Islet of Langerhans (tissue), 1 donor: Measurements from ENCODE around the gene MRPL40.

ENCODE experiments used
- FAIRE-seq: peaks from one replicate; lab custom pipeline; 2011; peaks lifted over from hg19 to GRCh38; lab: Jason Lieb, UNC

The MRPL40 gene

DNA sequence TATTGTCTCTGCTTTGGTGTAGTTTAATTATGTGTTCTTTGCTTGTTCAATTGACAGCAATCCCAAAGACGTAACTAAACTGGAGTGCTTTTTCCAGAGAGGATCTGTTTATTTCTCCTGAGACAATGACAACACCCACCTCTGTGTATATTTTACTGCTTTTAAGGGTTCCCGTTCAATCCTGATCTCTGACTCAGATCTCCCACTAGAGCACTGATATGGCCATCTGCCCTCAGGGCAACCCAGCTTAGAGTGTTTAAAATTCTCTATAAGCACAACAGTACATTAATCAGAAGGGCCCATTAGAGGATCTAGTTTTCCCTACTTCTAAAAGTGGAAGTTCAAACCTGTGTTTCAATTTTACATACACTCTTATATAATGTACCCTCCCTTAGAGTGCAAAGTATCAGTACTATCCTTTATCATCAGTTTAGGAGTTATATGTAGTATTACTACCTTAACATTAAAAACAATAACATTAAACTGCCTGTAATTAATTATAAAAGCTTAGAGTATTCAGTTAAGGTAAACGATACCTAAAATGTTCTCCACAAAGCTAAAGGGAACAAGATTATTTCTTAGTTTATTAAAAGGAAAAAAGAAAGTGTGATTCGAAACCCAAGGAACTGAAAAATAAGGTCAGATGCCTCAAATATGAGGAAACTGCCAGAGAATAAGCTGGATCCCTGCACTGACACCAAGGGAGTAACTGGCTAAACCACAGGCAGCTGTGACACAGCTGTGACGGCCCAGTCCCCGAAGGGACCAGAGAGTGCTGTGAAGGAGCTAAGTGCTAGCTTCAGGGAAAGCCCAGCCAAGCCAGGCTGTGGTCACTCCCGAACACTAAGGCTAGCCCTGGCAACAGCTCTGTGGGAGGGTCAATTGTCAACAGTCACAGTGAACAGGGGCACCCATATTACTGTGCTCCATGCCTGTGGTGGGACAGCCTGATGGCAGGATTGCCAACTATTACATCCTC is 31.4 kb downstream of the MRPL40 start:
- FAIRE-seq = no peak

DNA sequence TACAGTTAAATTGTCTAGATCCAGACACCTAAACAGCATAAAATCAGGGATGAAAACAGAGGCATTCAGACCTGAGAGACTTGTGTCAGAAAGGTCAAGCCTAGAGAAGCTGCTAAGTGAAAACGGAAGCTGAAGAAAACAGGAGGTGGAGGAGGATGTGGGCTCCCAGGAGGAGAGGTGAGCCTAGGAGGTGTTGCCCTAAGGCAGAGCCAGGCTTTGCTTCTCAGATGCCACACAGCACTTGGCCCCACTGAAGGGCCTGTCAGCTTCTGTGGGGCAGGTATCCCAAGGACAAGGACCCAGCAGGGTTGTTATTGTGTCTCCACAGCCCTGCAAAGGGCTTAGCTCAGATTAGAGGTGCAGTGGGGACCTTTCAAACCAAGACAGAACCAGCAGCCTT is 32.2 kb downstream of the MRPL40 start:
- no peak for FAIRE-seq

DNA sequence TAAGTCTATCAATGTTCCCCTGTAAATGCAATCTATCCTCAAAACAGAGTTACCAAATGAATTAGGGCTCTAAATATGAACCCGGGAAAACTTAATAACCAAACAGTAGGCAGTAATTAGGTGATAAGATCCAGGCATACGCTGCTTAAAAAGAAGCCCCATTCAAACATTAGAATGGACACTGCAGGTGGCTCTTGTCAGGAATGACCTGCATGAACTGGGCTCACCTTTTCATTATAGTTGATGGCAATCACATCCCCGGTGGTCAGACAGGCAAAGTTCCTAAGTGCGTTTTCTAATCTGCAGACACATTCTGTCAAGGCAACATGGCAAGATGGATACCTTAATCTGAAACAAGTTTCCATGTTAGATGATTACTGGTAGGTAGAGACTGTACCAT is 32.6 kb downstream of the MRPL40 start:
- FAIRE-seq = no peak

DNA sequence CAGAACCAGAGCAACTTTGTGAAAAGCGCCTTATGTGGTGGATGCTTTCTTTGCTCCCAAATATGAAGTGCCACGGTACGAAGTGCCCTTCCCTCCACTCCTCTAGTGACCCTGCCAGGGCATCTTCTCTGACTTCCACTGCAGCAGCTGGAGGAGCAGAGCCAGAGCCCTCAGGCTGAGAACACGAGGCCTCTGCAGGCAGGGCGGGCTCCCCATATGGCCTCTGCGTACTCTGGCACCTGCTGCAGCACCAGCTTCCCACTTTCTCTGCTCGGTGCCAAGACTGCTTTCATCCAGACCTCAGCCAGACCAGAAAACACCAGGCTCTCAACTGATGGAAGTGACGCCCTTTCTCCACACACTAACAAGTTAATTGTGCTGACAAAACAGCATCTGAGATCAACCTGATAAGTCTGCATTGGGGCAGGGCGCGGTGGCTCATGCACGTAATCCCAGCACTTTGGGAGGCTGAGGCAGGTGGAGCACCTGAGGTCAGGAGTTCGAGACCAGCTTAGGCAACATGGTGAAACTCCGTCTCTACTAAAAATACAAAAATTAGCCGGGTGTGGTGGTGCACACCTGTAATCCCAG is 33.9 kb downstream of the MRPL40 start:
- FAIRE-seq = no peak

DNA sequence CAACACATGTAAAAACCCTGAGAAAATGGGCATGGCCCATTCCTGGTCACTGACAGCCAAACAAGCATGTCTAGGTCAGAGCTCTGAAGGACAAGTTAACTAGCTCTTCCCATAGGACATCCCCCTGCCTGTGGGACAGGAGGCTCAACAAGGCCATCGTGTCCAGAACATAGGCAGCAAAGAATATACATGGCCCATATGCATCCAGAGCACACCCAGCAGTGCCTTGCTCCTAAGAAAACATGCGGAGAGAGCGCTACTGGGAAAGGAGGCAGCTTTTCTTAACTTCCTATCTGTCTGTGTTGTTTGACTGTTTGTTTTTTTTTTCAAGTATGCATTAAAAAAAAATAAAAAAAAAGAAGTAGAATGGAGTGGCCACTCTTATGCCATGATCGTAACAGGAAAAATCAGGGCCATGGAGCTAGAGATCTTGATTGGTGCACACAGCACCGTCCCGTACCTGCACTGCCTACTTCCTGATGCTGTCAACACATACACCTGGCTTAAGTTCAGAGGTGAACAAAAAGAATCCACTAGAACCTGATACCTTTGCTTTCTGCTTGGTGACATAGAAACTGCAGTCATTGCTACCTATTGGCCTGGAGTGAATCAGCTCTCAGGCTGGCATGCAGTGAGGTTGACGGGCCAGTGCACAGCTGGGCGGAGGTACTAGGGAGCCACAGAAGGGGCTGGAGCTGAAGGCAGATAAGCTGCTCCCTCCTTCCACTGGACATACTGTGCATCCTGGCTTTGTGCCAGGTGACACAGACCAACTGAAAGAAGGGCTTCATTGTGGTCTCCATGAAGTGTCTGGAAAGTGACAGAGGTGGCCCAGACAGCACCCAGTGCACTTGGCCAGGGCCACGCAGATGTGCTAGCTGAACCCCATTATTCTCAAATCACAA is 34.8 kb downstream of the MRPL40 start:
- FAIRE-seq = no peak

DNA sequence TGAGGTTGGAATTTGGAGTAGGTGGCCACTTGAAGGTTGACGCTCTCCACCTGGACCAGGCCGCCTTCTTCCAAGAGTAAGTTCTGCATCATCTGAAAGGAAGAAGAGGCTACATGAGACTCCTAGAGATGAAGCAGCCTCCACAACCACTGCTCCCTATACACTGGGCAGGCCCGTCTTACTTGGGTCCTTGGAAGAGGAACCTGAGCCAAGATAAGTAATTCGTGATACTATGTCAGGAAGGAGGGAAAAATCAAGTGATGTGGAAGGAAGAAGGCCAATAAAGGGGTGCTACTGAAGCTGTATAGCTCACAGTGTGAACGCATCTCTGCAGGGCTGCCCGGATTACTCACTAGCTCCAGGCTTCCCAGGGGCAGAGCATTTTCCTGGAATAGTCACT is 35.6 kb downstream of the MRPL40 start:
- FAIRE-seq = no peak

DNA sequence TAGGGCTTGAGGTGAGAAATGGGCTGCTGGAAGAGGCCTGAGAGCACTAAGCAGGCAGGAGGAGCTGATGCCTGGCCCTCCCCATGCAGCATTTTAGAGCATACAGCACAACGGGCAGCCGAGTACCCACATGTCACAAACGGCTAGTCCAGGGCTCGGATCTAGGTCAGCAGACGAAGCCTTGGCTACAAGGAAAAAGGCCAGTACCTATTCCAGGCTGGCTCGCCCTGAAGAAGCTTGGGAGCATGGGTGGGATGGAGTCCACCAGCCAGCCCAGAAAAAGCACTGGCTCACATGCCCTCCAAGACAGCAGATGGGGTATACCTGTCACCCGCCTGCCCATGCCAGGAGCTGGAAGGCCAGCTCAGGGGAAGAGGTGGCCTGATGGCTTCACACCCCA is 37.1 kb downstream of the MRPL40 start:
- no peak for FAIRE-seq

DNA sequence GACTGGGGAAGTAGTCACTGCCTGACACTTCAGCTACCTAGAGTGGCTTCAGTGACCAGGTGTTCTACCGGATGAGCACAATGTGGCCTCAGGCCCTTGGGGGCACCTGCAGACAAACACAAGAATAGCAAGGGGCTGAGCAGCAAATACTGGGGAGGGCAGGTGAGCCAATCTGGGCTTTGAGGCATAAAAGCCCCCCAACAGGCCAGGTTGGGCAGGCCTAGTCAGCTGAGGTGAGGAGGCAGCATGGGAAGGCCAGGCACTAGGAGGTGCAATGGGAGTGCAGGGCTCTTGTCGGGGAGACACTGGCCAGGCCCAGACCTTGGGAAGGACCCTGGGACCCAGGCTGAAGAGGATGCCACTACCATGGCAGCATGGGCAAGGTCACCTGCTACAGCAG is 37.7 kb downstream of the MRPL40 start:
- FAIRE-seq = no peak

DNA sequence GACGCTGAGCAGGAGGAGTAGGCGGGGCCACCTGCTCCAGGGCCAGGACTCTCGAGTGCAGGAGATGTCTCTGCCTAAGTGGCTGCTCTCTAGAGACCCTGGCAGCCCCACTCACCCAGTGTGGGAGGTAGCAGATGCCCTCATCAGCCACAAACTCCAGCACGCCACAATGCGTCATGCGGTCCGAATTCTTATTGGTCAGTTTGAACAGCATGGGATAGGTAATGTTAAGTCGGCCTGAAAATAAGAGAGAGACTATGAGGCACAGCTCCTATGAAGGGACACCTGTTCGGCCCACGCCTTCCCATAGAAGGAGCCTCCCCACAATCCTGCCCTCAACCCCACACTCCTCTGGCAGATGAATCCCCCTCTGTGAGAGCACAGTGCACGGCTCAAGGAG is 39.2 kb downstream of the MRPL40 start:
- FAIRE-seq = no peak

DNA sequence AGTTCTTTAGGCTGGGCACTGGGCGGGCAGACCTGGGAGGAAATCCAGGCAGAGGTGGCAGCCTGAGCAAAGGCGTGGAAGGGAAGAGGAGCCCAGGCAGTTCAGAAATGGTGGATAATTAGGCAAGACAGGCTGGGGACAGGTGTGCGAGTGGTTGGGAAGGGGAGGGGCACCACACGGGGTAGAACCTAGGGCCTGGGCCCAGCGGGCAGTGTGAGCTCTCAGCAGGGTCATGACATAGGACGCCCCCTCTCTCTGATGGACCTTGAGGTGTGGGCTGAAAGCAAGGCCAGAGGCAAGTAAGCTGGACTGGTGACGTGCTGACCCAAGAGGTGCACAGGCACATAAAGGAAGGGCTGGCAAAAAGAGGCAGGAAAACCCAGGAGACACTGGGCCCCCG is 39.9 kb downstream of the MRPL40 start:
- FAIRE-seq = no peak

DNA sequence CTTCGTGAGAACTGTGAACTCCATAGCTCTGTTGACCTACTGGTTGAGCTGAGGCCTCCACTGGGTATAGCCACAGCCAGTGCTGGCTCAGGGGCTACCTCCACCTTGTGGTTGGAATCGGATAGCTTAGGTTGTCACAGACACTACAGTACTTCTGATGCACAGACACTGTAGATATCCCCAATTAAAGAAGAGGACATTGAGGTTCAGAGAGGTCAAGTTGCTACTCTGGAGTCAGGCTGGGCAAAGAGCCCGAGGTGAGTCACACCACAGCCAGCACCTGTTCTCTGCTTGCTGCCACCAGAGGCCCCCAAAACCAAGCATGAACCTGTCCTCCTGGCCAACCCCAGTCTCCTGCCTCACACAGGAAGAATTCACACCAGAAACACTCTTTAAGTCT is 41.2 kb downstream of the MRPL40 start:
- FAIRE-seq = no peak

DNA sequence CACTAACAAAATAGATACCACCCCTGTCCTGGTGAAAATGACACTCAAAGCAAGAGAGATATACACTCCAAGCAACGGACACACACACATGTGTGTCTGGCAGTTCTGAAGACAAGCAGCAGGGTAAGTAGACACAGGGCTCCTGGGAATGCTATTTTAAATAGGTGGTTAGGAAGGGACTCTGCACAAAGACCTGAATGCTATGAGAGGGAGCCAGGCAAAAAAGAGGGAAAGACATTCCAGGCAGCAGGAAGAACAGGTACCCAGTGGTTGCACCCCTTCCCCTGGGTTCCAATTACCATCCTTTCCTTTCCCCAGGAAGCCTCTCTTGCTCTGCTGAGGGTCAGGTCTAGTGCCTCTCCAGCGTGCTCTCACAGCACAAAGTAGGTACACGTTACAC is 43.7 kb downstream of the MRPL40 start:
- FAIRE-seq = no peak

DNA sequence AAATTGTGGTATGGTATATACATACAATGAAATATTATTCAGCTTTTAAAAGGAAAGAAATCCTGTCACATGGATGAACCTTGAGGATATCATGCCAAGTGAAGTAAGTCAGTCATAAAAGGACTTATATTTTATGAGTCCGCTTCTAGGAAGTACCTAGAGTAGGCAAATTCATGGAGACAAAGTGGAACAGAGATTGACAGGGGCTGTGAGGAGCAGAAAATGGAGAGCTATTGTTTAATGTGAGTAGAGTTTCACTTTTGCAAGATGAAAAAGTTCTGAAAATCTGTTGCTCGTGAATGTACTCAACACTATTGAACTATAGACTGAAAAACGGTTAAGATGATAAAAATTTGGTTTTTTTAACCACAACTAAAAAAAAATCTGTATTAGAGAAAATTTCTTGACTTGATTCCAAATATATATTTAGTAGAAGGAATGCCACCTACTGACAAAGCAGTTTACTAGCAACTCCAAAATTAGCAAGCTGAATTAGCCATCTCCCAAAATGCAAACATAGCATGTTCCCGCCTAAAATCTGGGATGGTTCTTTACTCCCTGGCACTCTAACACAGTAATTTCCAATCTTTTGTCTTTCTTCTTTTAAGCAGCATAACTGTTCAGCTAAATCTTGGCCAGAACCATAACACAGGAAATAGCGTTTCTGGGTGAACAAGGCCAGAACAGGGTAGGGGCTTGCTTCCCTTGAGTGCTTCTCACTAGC is 45.1 kb downstream of the MRPL40 start:
- FAIRE-seq = no peak

DNA sequence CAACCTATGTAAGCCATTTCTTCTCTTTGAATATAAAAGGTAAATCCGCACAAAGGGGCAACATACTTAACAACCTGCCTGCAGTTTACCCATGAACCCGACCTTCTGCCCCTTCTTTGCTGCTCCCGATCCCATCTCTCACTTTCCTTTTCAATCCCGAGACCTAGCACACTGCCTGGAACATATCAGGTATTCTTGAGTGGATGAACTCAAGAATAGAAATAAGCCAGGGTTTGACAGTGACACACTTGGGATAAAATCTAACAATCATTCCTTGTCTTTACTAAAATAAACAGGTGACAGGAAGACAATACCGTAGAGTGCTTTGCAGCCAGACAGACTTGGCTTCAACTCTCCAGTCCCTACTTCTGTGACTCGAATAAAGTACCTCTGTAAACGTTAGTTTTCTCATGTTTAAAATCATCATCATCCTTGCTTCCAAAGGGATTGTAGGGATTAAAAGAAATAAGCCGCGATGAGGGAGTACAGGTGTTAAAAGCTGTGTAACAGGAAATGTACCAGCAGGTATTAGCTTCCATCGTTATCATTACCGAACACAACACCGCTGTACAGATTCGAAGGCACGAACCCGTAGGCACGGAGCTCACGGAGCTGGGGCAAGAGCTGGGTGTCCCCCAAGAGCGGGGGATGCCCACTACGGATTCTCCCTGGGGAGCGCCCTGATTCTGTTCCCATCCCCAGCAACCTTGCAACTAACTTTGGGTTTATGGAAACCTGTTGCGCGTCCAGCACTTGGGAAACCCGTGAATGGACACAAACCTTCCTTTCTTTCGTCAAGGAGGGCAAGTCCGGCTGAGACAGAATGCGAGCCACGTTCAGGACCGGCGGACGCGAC is 45.9 kb downstream of the MRPL40 start:
- FAIRE-seq = no peak

DNA sequence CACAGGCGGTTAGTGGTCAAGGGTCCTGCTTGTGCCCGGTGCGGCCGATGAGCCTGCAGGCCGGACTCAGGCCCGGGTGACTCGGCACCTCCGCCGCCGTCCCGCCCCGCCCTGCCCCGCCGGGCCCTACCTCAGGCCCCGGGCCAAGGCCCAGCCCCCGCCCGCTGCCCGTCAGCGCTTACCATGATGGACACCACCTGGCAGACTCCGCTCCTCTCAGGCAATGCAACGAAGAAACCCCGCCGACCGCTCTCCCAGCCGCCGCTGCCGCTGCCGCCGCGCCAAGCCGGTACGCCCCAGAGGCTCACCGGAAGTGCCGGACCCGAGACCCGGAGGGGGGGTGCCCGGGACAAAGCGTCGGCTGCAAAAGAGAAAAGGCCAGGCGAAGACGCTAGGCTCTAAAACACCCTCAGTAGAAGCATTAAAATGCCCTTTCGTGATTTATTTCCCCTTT is 46.6 kb downstream of the MRPL40 start, which contains the start of gene UFD1:
Gene UFD1, minus strand, starts transcription at position 293 of the 454 bp plus-strand sequence. Its CDS starts 108 bp downstream, at position 185.
- FAIRE-seq = no peak

DNA sequence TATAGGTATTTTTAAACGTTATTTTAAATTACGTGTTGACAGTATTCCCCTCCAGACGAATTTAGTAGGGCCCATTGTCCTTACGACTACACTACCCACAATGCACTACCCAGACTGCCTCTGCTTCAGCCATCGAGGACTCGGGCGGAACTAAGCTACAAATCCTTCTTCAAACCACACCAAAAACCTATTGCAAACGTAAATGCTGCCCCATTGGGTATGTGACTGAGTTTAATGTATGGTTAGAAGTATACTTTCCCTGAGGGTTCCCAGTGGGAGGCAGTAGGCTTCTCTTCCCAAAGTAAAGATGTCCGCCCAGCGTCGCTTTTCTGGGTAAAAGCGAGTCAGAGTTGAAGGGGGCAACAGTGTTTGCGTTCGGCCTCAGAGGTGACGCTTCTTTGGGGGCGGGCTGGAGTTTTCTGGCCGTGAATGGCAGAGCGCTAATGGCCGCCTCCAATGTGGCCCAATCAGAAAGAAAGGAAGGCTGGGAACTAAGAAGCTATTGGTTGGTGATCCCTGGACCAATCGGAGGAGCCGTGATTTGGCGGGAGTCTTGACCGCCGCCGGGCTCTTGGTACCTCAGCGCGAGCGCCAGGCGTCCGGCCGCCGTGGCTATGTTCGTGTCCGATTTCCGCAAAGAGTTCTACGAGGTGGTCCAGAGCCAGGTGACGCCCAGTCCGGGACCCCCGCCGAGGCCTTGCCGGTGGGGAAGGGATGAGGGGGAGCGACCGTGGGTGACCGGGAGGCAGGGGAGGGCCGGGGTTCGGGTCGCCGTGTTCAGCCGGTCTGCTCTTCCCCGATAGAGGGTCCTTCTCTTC is 47.2 kb downstream of the MRPL40 start, which contains the start of gene CDC45:
Gene CDC45, plus strand, starts transcription at position 566 of the 818 bp plus-strand sequence. Its CDS starts 49 bp downstream, at position 615.
- FAIRE-seq = peak; percentile 91

DNA sequence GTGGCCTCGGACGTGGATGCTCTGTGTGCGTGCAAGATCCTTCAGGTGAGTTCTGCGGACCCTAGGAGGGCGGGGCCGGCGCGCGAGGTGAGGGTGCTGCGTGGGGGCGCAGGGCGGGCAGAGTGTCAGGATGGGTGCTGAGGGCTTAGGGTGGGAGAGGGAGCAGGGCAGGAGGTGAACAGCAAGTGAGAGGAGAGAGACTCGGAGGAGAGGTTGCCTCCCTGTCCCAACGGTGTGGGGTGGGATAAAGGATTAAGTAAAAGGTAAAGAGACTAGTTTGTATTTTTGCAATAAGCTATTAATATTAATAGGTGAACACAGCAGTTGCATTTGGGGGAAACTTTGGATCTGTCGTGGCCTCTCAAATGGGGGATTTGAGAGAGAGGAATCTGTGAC is 47.8 kb downstream of the MRPL40 start:
- no peak for FAIRE-seq

DNA sequence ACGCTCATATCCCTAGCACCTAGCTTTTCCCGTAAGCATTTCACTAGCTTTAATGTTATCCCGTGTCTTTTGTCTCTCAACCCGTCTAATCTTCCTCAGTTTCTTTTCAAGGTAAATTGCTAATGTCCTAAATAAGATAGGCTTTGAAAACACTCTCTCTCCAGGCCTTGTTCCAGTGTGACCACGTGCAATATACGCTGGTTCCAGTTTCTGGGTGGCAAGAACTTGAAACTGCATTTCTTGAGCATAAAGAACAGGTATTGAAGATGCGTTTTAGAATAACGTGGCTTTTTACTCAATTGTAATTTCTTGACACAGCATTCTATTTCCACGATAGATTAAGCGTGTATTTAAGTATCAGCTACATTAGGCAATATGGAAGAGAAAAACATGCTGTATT is 48.4 kb downstream of the MRPL40 start:
- FAIRE-seq = no peak

DNA sequence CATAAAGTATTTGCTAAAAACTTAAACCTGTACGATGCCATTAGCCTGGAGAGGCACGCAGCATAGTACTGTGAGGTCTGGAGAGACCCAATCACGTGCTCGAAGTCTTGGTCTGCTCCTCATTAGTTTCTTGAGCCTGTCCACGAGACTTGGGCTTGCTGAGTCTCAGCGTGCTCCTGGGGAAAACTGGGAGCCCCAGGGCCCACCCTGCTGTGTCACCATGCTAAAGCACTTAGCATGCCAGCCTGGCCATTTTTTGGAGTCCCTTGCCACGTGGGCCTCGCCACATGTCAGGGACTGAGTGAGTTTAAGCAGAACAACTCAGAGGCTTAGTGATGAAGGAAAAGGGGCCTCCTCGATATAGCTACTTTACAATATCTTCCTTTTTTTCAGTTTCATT is 50.0 kb downstream of the MRPL40 start:
- no peak for FAIRE-seq
